ENCODE results near the gene DAAM2.

DAAM2 gene

DNA sequence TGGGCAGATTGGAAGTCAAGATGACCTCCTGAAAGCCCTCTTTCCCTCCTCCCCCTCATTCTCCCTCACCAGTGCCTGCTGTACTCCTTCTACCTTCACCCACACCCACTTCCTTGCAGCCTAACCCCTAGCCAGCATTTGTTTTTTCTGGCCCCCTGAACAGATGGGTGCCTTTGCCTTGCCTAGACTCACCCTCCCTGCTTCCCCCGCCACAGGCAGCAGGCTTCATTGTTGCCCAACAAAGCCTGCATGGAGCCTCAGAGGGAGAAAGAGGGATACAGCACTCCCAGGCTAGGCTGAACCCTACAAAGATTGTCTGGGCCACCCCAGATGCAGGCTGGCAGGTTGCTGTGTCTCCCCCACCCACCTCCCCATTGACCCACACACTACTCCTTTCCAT is 139.4 kb downstream of the DAAM2 start:
- Histone ChIP-seq H3K36me3 (no peaks in the 10 kb centered on the region), H3K27me3 (0 out of 2 replicates have a peak, but pooled peaks cover 3% of the 10 kb centered on the region), H3K4me1 (no peaks in the 10 kb centered on the region), H3K4me3 (ENCODE audit: low read depth, low read length) (no peak overlapping the region), H3K9me3 (no peaks in the 10 kb centered on the region)
- TF ChIP-seq, protein P1, sequence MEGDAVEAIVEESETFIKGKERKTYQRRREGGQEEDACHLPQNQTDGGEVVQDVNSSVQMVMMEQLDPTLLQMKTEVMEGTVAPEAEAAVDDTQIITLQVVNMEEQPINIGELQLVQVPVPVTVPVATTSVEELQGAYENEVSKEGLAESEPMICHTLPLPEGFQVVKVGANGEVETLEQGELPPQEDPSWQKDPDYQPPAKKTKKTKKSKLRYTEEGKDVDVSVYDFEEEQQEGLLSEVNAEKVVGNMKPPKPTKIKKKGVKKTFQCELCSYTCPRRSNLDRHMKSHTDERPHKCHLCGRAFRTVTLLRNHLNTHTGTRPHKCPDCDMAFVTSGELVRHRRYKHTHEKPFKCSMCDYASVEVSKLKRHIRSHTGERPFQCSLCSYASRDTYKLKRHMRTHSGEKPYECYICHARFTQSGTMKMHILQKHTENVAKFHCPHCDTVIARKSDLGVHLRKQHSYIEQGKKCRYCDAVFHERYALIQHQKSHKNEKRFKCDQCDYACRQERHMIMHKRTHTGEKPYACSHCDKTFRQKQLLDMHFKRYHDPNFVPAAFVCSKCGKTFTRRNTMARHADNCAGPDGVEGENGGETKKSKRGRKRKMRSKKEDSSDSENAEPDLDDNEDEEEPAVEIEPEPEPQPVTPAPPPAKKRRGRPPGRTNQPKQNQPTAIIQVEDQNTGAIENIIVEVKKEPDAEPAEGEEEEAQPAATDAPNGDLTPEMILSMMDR (IDR thresholded peaks at IDR 0.05; ENCODE audit: low read depth, low read length): no peak
- DNase-seq: no peak

DNA sequence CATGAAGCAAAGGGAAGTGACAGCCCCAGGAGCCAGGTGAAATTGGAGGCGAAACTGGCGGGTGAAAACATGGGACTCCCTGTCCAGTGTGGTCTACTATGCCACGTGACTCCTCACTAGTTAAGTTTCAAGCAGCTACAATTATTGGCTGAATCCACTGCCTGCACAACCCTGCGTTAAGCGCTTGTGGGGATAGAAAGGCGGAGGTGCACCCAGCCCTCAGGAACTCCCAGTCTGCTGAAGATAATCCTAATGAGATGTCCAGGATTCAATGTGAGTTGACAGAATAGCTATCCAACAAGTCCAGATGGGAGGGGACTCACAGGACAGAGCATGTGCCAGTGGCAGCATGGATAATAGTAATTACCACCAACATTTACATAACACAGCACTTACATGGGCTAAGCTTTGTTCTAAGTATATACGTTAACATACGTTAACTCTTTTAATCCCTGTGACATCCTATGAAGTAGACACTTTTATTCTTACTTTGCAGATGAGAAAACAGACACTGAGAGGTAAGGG is 140.3 kb downstream of the DAAM2 start:
- no peaks in the 10 kb centered on the region for H3K36me3 ChIP-seq
- no peak for DNase-seq
- TF ChIP-seq, protein P1 (IDR thresholded peaks at IDR 0.05; ENCODE audit: low read depth, low read length): no peak
- H3K27me3 ChIP-seq: peaks cover 3% of the 10 kb centered on the region
- H3K4me3 ChIP-seq (ENCODE audit: low read depth, low read length): no peak overlapping the region
- H3K9me3 ChIP-seq: no peaks in the 10 kb centered on the region
- H3K4me1 ChIP-seq: no peaks in the 10 kb centered on the region

DNA sequence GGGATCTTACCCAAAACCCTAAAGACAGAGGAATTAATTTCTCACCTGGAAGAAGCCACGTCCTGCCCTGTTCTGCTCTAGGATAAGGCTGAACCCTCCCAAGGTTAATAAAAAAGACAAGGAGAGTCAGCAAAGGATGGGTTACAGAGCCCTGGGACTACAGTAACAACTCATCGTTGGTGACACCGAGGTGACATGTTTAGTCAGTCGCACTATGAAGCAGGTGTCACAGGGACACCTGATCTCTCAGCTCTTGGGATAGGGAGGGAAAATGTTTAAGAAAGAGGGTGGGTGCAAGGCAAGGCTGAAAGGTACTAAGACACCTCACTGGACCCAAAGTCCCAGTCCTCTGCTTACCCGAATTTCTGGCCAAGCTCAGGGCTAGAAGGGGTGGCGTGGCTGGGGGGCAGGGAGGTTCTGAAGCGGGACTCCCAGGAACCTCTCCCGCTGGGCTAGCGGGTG is 141.5 kb downstream of the DAAM2 start:
- H3K4me1 ChIP-seq: no peaks in the 10 kb centered on the region
- H3K27me3 ChIP-seq: peaks cover 7% of the 10 kb centered on the region
- DNase-seq: no peak

DNA sequence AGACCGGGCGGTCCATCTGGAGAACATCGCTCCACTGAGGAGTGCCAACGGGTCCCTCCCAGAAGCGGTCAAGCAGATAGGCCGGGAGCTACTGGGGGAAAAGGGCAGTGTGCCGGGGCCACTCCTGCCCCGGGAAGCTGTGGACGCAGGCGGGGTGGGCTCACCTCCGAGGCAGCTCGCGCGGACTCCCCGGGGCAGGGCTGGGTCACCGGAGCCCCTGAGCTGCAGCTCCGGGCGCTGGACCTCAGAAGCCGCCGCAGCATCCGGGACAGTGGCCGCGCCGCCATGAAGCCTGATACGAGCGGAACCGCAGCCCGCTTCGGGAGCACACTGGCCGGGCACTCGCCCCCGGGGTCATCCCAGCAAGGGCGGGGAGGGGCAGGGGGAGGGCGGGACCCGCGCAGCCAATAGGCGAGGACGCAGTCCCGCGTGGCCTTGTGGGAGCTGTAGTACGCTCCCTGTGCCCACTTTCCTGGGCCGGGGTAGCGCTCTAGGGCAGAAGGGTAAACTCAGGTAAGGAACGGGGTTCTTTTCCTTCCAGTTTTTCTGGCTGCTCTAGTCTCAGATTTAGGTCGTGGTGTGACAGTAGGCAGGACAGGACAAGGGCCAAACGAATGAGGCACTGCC is 142.1 kb downstream of the DAAM2 start, which contains the start of gene MOCS1:
TSS of gene MOCS1 (minus strand) at position 332 of the 627 bp plus-strand sequence. CDS start at position 287, 45 bp downstream.
- Histone ChIP-seq H3K36me3 (no peaks in the 10 kb centered on the region), H3K27me3 (peaks cover 7% of the 10 kb centered on the region), H3K9me3 (no peaks in the 10 kb centered on the region), H3K4me3 (ENCODE audit: low read depth, low read length) (peak within 1 kb of the TSS; percentile 75), H3K4me1 (no peaks in the 10 kb centered on the region)
- TF ChIP-seq, protein P1 (IDR thresholded peaks at IDR 0.05; ENCODE audit: low read depth, low read length): no peak
- peak; percentile 75 for DNase-seq

More for the DNA sequence above, 141.5 kb downstream of the DAAM2 start:
- TF ChIP-seq, protein P1 (IDR thresholded peaks at IDR 0.05; ENCODE audit: low read depth, low read length): no peak
- Histone ChIP-seq H3K4me3 (ENCODE audit: low read depth, low read length) (peak overlapping the region; percentile 75), H3K36me3 (no peaks in the 10 kb centered on the region), H3K9me3 (no peaks in the 10 kb centered on the region)

DNA sequence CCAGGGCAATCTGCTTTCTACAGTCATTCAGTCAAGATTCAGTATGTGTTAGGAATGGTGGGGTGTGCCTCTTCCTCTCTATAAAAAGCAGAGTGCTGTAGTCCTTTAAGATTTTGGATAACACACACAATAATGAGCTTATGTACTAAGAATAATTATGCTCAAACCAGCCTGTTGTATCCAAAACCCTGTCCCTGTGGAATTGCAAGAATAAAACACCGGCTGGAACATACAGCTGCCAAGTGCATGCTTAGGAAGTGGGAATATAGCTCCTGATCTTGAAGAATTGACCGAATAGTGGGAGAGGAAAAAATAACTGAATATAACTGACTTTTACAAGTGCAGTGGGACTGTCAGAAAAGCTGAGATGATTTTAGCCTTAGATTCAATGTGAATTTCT is 143.1 kb downstream of the DAAM2 start:
- Histone ChIP-seq H3K36me3 (no peaks in the 10 kb centered on the region), H3K4me3 (ENCODE audit: low read depth, low read length) (no peak overlapping the region), H3K4me1 (no peaks in the 10 kb centered on the region), H3K27me3 (peaks cover 7% of the 10 kb centered on the region), H3K9me3 (no peaks in the 10 kb centered on the region)
- no peak for DNase-seq
- TF ChIP-seq, protein P1 (IDR thresholded peaks at IDR 0.05; ENCODE audit: low read depth, low read length): no peak

DNA sequence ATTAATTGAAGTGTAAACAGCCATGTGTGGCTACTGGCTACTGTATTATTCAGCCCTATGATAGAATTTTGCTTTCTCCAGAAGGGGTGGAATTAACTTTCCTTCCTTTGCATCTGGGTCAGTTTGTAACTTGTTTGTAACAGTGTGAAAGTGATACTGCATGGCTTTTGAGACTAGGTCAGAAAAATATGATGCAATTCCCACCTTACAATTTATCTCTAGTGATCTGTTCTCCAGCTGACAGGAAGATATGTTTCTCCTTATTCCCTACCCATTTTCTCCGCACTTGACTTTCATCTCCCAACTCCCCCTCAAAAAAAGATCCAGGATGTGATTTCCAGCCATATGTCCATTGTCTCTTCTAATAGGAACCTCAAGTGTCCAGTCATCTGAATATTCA is 144.7 kb downstream of the DAAM2 start:
- Histone ChIP-seq H3K9me3 (no peaks in the 10 kb centered on the region), H3K4me1 (no peaks in the 10 kb centered on the region), H3K27me3 (peaks cover 7% of the 10 kb centered on the region), H3K4me3 (ENCODE audit: low read depth, low read length) (no peak overlapping the region), H3K36me3 (no peaks in the 10 kb centered on the region)
- DNase-seq: no peak
- TF ChIP-seq, protein P1 (IDR thresholded peaks at IDR 0.05; ENCODE audit: low read depth, low read length): no peak

Measured in BE2C (cell line).